Right atrium auricular region (tissue), 2 donors: Measurements from ENCODE around the gene GRPEL1. TPM values are rescaled to one million over a fixed set of nuclear protein-coding genes. Genes with fewer than 3 reads are reported as not detected.
"Not testable (repeated sequence)": the region's sequence is repeated elsewhere in the genome, so short reads cannot be mapped to it uniquely, and the experiment has no call there.

Experiments used
- DNase-seq: peaks from one replicate; pipeline ENCODE4 v3.0.0-alpha.2; 2019; ENCODE audit warnings: low spot score
- H3K27ac ChIP-seq, 2 donors: fragments of 200-600 bp; sonication (generic); 1 replicate in 1 of 2; 2 replicates in 1 of 2; pipeline ENCODE4 v1.5.1; 2016 to 2019
- H3K27me3 ChIP-seq, 2 donors: fragments of 200-600 bp; sonication (generic); one replicate each; pipeline versions ENCODE4 v1.5.1 to v1.6.0; 2017 to 2019
- H3K36me3 ChIP-seq: fragments of 200-600 bp; sonication (generic); one replicate; pipeline ENCODE4 v1.5.1; 2016
- H3K4me1 ChIP-seq, 2 donors: fragments of 200-600 bp; sonication (generic); one replicate each; pipeline versions ENCODE4 v1.5.1 to v1.6.0; 2017 to 2019
- H3K4me3 ChIP-seq, 2 donors: fragments of 200-600 bp; sonication (generic); 1 replicate in 1 of 2; 2 replicates in 1 of 2; pipeline ENCODE4 v1.5.1; 2017 to 2019; ENCODE audit warnings: mild to moderate bottlenecking in 1 of 2, moderate library complexity in 1 of 2
- H3K9me3 ChIP-seq, 2 donors: fragments of 200-600 bp; sonication (generic); one replicate each; pipeline ENCODE4 v1.5.1; 2019
- total RNA-seq, 2 donors: library from RNA; depleted of rRNA; stranded (reverse); fragments of >200 nt; gene quantifications; one replicate each; pipeline ENCODE4 v1.1.0, GENCODE V29; 2016
- TF ChIP-seq, protein P1 (sequence below), 2 donors: fragments of 200-600 bp; sonication (generic); IDR thresholded peaks; one replicate each; pipeline ENCODE4 v1.5.1; 2019; ENCODE audit warnings: antibody characterized with exemption in 2 of 2

GRPEL1 gene
- total RNA-seq, 2 donors from 2014 or later: 17.8 to 18.4 TPM

DNA sequence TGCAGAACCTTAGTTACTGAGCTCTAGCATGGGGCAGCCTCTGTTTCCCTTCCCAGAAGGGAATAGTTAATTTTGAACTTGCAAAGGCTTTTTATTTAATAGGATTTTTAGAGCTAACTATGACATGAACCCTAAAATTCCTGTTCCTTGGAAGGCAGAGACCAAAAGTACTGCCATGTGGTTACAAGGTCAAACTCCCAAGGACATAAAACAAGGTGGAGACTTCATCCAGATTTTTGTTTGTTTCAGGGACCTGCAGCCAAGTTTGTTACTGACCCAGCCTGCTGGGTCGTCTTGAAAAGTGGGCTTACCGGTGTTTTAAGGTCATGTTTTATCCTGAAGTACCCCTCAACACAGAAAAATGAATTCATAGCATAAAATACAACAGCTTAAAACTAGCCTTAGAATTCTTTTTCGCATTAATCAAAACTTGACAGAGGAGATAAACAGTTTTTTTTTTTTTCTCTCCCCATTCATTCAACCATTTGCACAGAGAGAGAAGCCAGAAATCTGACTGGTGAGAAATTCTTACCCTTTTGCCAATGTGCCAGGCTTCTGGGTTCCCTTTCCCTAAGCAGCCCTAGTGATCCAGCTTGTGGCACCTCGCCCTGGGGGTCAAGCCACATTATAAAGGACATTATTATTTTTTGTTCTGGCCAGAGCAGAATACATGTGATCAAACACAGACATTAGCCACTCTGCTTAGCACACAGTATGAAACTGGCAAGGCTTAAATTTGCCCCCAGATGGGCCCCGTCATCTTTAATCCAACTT lies 21.5 kb upstream of the GRPEL1 start:
- Histone ChIP-seq H3K36me3 (no peaks in the 10 kb centered on the region), H3K4me3 (no peak overlapping the region), H3K9me3 (no peaks in the 10 kb centered on the region), H3K27me3 (no peaks in the 10 kb centered on the region), H3K4me1 (peaks cover 0 to 8% of the 10 kb centered on the region in 2 donors), H3K27ac (no peak overlapping the region)
- TF ChIP-seq, protein P1, sequence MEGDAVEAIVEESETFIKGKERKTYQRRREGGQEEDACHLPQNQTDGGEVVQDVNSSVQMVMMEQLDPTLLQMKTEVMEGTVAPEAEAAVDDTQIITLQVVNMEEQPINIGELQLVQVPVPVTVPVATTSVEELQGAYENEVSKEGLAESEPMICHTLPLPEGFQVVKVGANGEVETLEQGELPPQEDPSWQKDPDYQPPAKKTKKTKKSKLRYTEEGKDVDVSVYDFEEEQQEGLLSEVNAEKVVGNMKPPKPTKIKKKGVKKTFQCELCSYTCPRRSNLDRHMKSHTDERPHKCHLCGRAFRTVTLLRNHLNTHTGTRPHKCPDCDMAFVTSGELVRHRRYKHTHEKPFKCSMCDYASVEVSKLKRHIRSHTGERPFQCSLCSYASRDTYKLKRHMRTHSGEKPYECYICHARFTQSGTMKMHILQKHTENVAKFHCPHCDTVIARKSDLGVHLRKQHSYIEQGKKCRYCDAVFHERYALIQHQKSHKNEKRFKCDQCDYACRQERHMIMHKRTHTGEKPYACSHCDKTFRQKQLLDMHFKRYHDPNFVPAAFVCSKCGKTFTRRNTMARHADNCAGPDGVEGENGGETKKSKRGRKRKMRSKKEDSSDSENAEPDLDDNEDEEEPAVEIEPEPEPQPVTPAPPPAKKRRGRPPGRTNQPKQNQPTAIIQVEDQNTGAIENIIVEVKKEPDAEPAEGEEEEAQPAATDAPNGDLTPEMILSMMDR (IDR thresholded peaks at IDR 0.05): no peak
- DNase-seq: no peak

DNA sequence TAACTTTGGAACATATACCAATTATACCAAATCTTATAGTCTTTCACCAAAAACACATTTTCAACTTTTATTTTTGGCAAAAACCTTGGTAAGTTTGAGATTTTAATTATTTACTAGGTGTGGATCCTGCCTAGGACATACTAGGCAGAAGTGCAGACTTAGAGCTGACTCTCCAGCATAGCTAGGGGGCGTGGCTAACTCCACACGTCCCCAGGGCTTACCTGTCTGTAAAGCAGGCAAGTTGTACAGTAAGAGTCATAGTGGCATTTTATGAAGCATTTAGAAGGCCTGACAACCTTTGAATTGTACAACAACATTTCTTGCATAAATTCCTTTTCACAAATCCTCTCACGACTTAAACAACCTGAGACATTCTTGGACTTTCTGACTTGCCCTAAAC lies 19.2 kb upstream of the GRPEL1 start:
- Histone ChIP-seq H3K9me3 (no peaks in the 10 kb centered on the region), H3K4me3 (no peak overlapping the region), H3K27me3 (no peaks in the 10 kb centered on the region), H3K36me3 (no peaks in the 10 kb centered on the region), H3K4me1 (peaks cover 0 to 8% of the 10 kb centered on the region in 2 donors), H3K27ac (no peak overlapping the region)
- DNase-seq: no peak
- TF ChIP-seq, protein P1 (IDR thresholded peaks at IDR 0.05): no peak

GRCh38 chr4:7086384-7086783 lies 18.5 kb upstream of the GRPEL1 start:
- Histone ChIP-seq H3K9me3 (no peaks in the 10 kb centered on the region), H3K27ac (no peak overlapping the region), H3K4me1 (peaks cover 0 to 8% of the 10 kb centered on the region in 2 donors), H3K4me3 (no peak overlapping the region), H3K36me3 (no peaks in the 10 kb centered on the region), H3K27me3 (no peaks in the 10 kb centered on the region)
- DNase-seq: no peak
- TF ChIP-seq, protein P1 (IDR thresholded peaks at IDR 0.05): no peak

DNA sequence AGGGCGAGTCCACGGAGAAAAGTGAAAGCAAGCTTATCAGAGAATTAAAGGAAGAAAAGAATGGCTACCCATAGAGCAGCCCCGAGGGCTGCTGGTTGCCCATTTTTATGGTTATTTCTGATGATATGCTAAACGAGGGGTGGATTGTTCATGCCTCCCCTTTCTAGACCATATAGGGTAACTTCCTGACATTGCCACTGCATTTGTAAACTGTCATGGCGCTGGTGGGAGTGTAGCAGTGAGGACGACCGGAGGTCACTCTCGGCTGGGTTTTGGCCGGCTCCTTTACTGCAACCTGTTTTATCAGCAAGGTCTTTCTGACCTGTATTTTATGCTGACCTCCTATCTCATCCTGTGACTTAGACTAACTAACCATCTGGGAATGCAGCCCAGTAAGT lies 16.7 kb upstream of the GRPEL1 start:
- not testable (repeated sequence) for H3K36me3 ChIP-seq, H3K27me3 ChIP-seq, H3K4me1 ChIP-seq, H3K9me3 ChIP-seq, DNase-seq
- Histone ChIP-seq H3K27ac (peak overlapping the region in 1 of 2 donors; percentile 14), H3K4me3 (peak overlapping the region in 1 of 2 donors; percentile 4)

DNA sequence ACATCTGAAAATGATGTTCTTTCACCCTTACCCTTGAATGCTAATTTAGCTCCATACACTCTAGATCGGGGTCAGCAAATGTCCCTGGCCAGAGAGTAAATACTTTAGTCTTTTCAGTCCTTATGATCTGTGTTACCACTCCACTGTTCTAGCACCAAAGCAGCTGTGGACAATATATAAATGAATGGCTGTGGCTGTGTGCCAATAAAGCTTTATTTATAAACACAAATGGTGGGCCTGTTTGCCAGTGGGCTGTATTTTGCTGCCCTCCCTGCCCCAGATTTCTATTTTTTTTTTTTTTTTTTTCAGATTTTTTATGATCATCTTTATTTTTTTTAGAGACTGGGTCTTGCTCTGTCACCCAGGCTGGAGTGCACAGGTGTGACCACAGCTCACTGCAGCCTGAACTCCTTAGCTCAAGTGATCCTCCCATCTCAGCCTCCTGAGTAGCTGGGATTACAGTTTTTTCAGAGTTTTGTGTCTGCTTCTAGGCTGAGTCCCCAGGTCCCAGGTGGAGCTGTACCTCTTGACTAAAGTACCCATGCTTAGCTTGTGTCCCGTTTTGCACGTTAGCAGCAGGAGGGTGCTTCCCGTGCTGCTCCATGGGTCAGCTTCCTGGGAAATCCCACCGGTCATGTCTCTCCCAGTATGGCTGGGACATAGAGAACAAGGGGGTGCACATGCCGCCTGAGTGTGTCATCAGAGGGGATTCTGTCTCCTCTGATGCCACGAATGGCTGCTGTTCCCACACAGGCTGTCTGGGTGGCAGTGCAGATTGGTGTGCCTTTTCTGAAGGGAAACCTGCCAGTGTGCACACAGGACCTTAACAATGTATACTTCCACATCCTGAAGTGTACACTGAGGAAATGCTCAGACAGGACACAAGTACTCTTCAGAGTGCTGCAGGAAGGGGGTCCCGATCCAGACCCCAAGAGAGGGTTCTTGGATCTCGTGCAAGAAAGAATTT lies 16.0 kb upstream of the GRPEL1 start:
- Histone ChIP-seq H3K4me3 (peak overlapping the region in 1 of 2 donors; percentile 4), H3K27ac (peak overlapping the region in 1 of 2 donors; percentile 14), H3K4me1 (no peaks in the 10 kb centered on the region), H3K36me3 (no peaks in the 10 kb centered on the region), H3K9me3 (no peaks in the 10 kb centered on the region), H3K27me3 (no peaks in the 10 kb centered on the region)
- TF ChIP-seq, protein P1 (IDR thresholded peaks at IDR 0.05): no peak
- no peak for DNase-seq

- not testable (repeated sequence) for H3K4me3 ChIP-seq, H3K4me1 ChIP-seq, H3K27ac ChIP-seq, H3K36me3 ChIP-seq, H3K27me3 ChIP-seq, H3K9me3 ChIP-seq, DNase-seq
Measured at GRCh38 chr4:7079909-7080308, 12.0 kb upstream of the GRPEL1 start.

DNA sequence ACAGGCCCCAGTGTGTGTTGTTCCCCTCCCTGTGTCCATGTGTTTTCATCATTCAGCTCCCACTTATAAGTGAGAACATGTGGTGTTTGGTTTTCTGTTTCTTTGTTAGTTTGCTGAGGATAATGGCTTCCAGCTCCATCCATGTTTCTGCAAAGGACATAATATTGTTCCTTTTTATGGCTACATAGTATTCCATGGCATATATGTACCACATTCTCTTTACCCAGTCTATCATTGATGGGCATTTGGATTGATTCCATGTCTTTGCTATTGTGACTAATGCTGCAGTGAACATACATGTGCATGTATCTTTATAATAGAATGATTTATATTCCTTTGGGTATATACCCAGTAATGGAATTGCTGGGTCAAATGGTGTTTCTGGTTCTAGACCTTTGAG lies 11.6 kb upstream of the GRPEL1 start:
- H3K36me3 ChIP-seq, DNase-seq, H3K4me3 ChIP-seq, H3K4me1 ChIP-seq, H3K9me3 ChIP-seq, H3K27me3 ChIP-seq, H3K27ac ChIP-seq: not testable (repeated sequence)
